Osteocyte (in vitro differentiated cells): ENCODE measurements around the gene KRT23. TPM values are rescaled to one million over a fixed set of nuclear protein-coding genes. Genes with fewer than 3 reads are reported as not detected.

Experiments
- DNase-seq: peaks from one replicate; pipeline ENCODE4 v3.0.0; 2021; ENCODE audit warnings: mixed read lengths; ENCODE audit not compliant: unreplicated experiment; ENCODE audit errors: extremely low spot score
- H3K27ac Mint-ChIP-seq: one replicate; pipeline ENCODE4 v1.8.0; 2021; ENCODE audit warnings: mild to moderate bottlenecking, mixed read lengths; ENCODE audit not compliant: unreplicated experiment
- H3K27me3 Mint-ChIP-seq: one replicate; pipeline ENCODE4 v1.8.0; 2021; ENCODE audit warnings: mixed read lengths; ENCODE audit not compliant: unreplicated experiment
- H3K36me3 Mint-ChIP-seq: one replicate; pipeline ENCODE4 v1.8.0; 2021; ENCODE audit warnings: mixed read lengths; ENCODE audit not compliant: unreplicated experiment
- H3K4me1 Mint-ChIP-seq: one replicate; pipeline ENCODE4 v1.8.0; 2021; ENCODE audit warnings: mixed read lengths; ENCODE audit not compliant: unreplicated experiment
- H3K4me3 Mint-ChIP-seq: one replicate; pipeline ENCODE4 v1.8.0; 2021; ENCODE audit warnings: mild to moderate bottlenecking, moderate library complexity, mixed read lengths; ENCODE audit not compliant: unreplicated experiment
- H3K9me3 Mint-ChIP-seq: one replicate; pipeline ENCODE4 v1.8.0; 2021; ENCODE audit warnings: mixed read lengths; ENCODE audit not compliant: unreplicated experiment
- total RNA-seq: library from RNA; stranded (reverse); gene quantifications from 2 replicates; pipeline ENCODE4 v1.2.1, GENCODE V29; 2021
- TF ChIP-seq, protein P1 (sequence below): fragments of 200-600 bp; sonication (generic); IDR thresholded peaks from 2 replicates; pipeline ENCODE4 v1.5.0; 2021; ENCODE audit warnings: antibody characterized with exemption, mild to moderate bottlenecking, moderate library complexity

KRT23 gene
- total RNA-seq, 1 donor from 2014 or later: not detected

DNA sequence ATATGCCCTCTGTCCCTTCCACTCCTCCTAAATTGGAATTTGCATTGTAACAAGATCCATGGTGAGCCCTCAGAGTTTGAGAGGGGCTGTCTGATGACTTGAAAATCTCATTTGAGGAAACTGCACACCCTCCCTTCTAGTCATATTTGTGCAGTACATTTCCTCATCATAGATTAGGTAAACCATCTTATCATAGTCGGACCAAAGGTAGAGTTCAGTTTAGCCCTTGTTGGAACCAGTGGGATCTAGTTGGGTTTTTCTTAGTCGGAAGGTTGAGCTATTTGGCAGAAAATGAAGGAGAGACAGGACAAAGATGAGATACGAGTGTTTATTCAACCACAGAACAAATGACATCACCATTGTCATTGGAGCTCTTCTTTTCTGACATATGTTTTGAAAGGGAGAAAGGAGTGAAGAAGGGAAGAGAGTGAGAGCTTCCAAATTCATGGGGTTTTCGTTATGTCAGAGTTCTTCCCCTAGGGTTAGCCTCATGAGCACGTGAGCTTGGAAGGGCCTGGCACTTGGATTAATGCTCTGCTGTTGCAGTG lies 36.6 kb downstream of the KRT23 start:
- Mint-ChIP-seq H3K36me3 (no peaks in the 10 kb centered on the region), H3K27me3 (peaks cover 2% of the 10 kb centered on the region), H3K4me1 (peaks cover 19% of the 10 kb centered on the region), H3K4me3 (no peak overlapping the region), H3K27ac (no peak overlapping the region), H3K9me3 (no peaks in the 10 kb centered on the region)
- DNase-seq: no peak
- TF ChIP-seq, protein P1, sequence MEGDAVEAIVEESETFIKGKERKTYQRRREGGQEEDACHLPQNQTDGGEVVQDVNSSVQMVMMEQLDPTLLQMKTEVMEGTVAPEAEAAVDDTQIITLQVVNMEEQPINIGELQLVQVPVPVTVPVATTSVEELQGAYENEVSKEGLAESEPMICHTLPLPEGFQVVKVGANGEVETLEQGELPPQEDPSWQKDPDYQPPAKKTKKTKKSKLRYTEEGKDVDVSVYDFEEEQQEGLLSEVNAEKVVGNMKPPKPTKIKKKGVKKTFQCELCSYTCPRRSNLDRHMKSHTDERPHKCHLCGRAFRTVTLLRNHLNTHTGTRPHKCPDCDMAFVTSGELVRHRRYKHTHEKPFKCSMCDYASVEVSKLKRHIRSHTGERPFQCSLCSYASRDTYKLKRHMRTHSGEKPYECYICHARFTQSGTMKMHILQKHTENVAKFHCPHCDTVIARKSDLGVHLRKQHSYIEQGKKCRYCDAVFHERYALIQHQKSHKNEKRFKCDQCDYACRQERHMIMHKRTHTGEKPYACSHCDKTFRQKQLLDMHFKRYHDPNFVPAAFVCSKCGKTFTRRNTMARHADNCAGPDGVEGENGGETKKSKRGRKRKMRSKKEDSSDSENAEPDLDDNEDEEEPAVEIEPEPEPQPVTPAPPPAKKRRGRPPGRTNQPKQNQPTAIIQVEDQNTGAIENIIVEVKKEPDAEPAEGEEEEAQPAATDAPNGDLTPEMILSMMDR: no peak

DNA sequence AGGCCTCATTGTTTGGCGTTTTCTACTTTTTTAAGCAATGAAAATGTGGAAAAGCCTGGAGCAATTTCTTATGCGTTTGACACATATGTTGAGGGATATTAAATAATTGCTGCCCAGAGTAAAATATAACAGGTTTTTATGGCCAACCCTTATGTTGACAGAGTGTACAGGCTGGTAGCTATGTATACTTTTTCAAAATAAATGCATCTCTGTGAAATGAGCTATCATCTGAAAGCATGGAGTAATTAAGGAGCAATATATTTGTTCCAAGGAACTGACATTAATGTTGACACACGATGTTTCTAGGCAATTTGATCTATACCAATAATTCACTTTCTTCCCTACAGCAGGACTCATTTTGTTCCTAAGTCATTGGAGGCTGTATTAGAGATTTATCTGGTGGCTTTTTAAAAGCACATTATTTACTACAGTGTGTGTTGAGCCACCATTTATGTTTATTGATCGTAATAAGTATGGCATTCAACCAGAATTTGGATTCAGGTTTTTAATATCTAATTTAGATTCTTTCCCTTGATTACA lies 40.5 kb downstream of the KRT23 start:
- Mint-ChIP-seq H3K4me1 (peaks cover 2% of the 10 kb centered on the region), H3K4me3 (no peak overlapping the region), H3K27ac (no peak overlapping the region), H3K27me3 (peaks cover 25% of the 10 kb centered on the region), H3K36me3 (no peaks in the 10 kb centered on the region), H3K9me3 (no peaks in the 10 kb centered on the region)
- no peak for DNase-seq
- TF ChIP-seq, protein P1: no peak

DNA sequence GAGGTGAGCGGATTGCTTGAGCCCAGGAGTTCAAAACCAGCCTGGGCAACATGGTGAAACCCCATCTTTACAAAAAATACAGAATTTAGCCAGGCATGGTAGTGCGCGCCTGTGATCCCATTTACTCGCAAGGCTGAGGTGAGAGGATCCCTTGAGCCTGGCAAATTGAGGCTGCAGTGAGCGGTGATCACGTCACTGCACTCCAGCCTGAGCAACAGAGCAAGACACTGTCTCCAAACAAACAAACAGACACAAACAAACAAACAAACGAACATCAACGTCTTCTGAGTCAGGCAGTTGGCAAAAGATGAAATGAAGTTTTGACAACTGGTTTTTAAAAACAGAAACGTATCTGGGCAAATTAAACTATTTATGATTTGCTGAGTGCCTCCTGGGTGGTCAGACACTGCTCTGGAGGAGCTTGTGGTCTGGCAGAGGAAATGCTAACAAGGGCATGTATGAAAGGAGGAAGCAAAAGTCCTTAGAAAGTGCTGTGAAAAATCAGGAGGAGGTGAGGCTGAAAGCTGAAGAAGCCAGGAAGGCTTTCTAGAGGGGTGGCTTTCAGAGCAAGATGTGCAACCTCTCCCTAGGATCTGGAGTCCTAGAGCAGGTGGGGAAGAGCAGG lies 42.2 kb downstream of the KRT23 start:
- H3K36me3 Mint-ChIP-seq: no peaks in the 10 kb centered on the region
- DNase-seq: no peak
- no peak overlapping the region for H3K27ac Mint-ChIP-seq
- H3K4me3 Mint-ChIP-seq: no peak overlapping the region
- no peaks in the 10 kb centered on the region for H3K9me3 Mint-ChIP-seq
- TF ChIP-seq, protein P1: no peak
- no peaks in the 10 kb centered on the region for H3K4me1 Mint-ChIP-seq
- peaks cover 30% of the 10 kb centered on the region for H3K27me3 Mint-ChIP-seq

DNA sequence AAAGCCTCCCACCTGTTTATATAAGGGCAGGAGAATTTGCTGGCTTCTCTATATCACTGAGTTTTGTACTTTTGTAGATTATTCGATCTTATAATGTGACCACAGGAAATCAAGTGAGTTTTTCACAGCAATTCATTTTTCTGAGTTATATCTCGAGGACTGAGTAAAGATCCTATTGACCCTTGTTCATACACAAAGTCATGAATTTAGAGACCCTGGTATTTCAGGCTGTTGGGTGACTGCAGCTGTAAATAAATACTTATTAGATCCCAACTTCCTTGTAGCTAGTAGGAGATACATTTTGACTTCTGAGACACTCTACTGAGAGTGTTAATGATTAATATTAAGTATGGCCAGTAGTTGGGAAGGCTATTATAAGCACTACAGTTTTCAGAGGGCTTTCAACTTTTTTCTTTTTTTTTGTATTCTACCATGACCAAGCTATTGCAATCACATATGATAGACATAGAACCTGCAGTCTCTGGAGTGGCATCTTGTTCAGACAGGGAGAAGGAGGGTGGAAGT lies 49.2 kb downstream of the KRT23 start:
- H3K4me3 Mint-ChIP-seq: no peak overlapping the region
- H3K36me3 Mint-ChIP-seq: no peaks in the 10 kb centered on the region
- TF ChIP-seq, protein P1: no peak
- peaks cover 52% of the 10 kb centered on the region for H3K27me3 Mint-ChIP-seq
- DNase-seq: no peak
- H3K9me3 Mint-ChIP-seq: no peaks in the 10 kb centered on the region
- no peak overlapping the region for H3K27ac Mint-ChIP-seq
- H3K4me1 Mint-ChIP-seq: no peaks in the 10 kb centered on the region

DNA sequence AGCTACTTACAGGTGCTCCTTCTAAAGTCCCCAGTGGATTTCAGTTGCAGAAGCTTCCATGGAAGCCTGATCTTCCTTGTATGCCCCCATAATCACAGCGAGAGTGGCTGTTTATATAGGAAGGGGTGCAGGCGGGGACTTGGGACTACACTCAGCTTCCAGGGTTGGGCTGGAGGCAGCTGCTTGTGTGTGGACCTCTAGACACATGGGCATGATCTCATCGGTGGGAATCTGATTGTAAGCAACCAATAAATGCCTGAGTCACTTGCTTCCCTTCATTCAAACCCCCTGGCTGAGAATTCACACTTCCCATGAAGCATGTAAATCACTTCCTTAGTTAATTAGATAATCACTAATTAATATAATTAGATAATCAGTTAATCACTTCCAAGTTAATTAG lies 51.4 kb downstream of the KRT23 start:
- H3K9me3 Mint-ChIP-seq: no peaks in the 10 kb centered on the region
- TF ChIP-seq, protein P1: no peak
- DNase-seq: no peak
- H3K27ac Mint-ChIP-seq: no peak overlapping the region
- peaks cover 49% of the 10 kb centered on the region for H3K27me3 Mint-ChIP-seq
- H3K36me3 Mint-ChIP-seq: no peaks in the 10 kb centered on the region
- H3K4me1 Mint-ChIP-seq: no peaks in the 10 kb centered on the region
- H3K4me3 Mint-ChIP-seq: no peak overlapping the region
